T-cell (primary cell): ENCODE measurements around the gene COX7A2L. TPM values are rescaled to one million over a fixed set of nuclear protein-coding genes. Genes with fewer than 3 reads are reported as not detected.
"Not testable (repeated sequence)": the region's sequence is repeated elsewhere in the genome, so short reads cannot be mapped to it uniquely, and the experiment has no call there.

Experiments
- ATAC-seq, 4 experiments: fragments of 200-7000 bp in 3 of 4; fragments of 150-1000 bp in 1 of 4; cut with Tn5 transposase; replicated peaks in 1 of 4; 1 replicate in 3 of 4; 2 replicates in 1 of 4; pipeline ENCODE4 v1.10.0; 2021; ENCODE audit warnings: moderate library complexity in 3 of 4, mild to moderate bottlenecking in 2 of 4, moderate number of reproducible peaks in 1 of 4
- CTCF ChIA-PET, 2 donors: fragments of 300-600 bp; sonication (Branson Sonifier 250); formaldehyde crosslinking; loops; one replicate each; lab custom pipeline; 2022; ENCODE audit warnings: antibody characterized with exemption in 2 of 2; lab: Charles Lee
- POLR2A ChIA-PET, 2 donors: fragments of 300-600 bp; sonication (Branson Sonifier 250); formaldehyde crosslinking; loops; one replicate each; lab custom pipeline; 2022; ENCODE audit warnings: antibody characterized with exemption in 2 of 2; lab: Charles Lee
- DNase-seq, 35 experiments: peaks; one replicate each; pipeline versions ENCODE4 v3.0.0 to v3.0.0-alpha.2; 2013 to 2023
- H3K27ac ChIP-seq: one replicate; pipeline ENCODE4 v1.5.1; 2013; ENCODE audit warnings: low read length
- H3K27me3 ChIP-seq, 2 experiments: replicated peaks in 1 of 2; 1 replicate in 1 of 2; 2 replicates in 1 of 2; pipeline versions ENCODE4 v1.6.1 to v1.7.0; 2013; ENCODE audit warnings: low read length in 1 of 2, mixed read lengths in 1 of 2; ENCODE audit not compliant: control insufficient read depth in 2 of 2, insufficient read depth in 2 of 2; ENCODE audit errors: extremely low read depth in 1 of 2
- H3K36me3 ChIP-seq, 2 donors: 1 replicate in 1 of 2; 2 replicates in 1 of 2; pipeline versions ENCODE4 v1.6.1 to v1.7.0; 2013; ENCODE audit warnings: low read length in 1 of 2; ENCODE audit not compliant: control insufficient read depth in 2 of 2, insufficient read depth in 1 of 2; ENCODE audit errors: extremely low read depth in 1 of 2
- H3K4me1 ChIP-seq, 2 experiments: 1 replicate in 1 of 2; 2 replicates in 1 of 2; pipeline versions ENCODE4 v1.6.1 to v1.7.0; 2013; ENCODE audit warnings: low read length in 2 of 2, mixed read lengths in 1 of 2; ENCODE audit not compliant: insufficient read depth in 2 of 2, control insufficient read depth in 1 of 2; ENCODE audit errors: extremely low read depth in 1 of 2
- H3K4me3 ChIP-seq, 2 donors: 1 replicate in 1 of 2; 2 replicates in 1 of 2; pipeline versions ENCODE4 v1.5.1 to v1.7.0; 2013; ENCODE audit warnings: mild to moderate bottlenecking in 2 of 2, low read length in 1 of 2, moderate library complexity in 1 of 2; ENCODE audit not compliant: control insufficient read depth in 1 of 2; ENCODE audit errors: extremely low read depth in 1 of 2
- H3K9me3 ChIP-seq: 2 replicates; pipeline ENCODE4 v1.7.0; 2013
- H3K27ac Mint-ChIP-seq, 2 donors: one replicate each; pipeline ENCODE4 v1.8.0; 2020 to 2021; ENCODE audit warnings: mild to moderate bottlenecking in 2 of 2, mixed read lengths in 2 of 2
- H3K27me3 Mint-ChIP-seq, 2 donors: one replicate each; pipeline ENCODE4 v1.8.0; 2021 to 2022; ENCODE audit warnings: mixed read lengths in 2 of 2
- H3K36me3 Mint-ChIP-seq: one replicate; pipeline ENCODE4 v1.8.0; 2021; ENCODE audit warnings: mixed read lengths
- H3K4me1 Mint-ChIP-seq, 3 donors: one replicate each; pipeline ENCODE4 v1.8.0; 2020 to 2022; ENCODE audit warnings: mixed read lengths in 3 of 3, mild to moderate bottlenecking in 1 of 3
- H3K4me3 Mint-ChIP-seq, 3 donors: one replicate each; pipeline ENCODE4 v1.8.0; 2020 to 2022; ENCODE audit warnings: mild to moderate bottlenecking in 3 of 3, mixed read lengths in 3 of 3, moderate library complexity in 3 of 3
- H3K9me3 Mint-ChIP-seq, 3 donors: one replicate each; pipeline ENCODE4 v1.8.0; 2020 to 2022; ENCODE audit warnings: mixed read lengths in 3 of 3
- WGBS: methylation state at CpG from one replicate; pipeline ENCODE4 v1.1.5; 2013; ENCODE audit warnings: missing lambda C conversion rate; ENCODE audit not compliant: insufficient coverage; 5-methylcytosine and 5-hydroxymethylcytosine counted together
- total RNA-seq, 35 experiments: library from RNA in 6 of 35; stranded (reverse) in 6 of 35; fragments of 120-200 nt in 1 of 35; gene quantifications; one replicate each; pipeline versions ENCODE4 v1.2.1 to v1.2.4 and lab custom pipeline; 2013 to 2026

COX7A2L gene
- total RNA-seq, 5 donors from 2014 or later (not counting 1 experiment from before 2014, with no cell fraction given) = 59.6 to 76.4 (median 72.6) TPM

DNA sequence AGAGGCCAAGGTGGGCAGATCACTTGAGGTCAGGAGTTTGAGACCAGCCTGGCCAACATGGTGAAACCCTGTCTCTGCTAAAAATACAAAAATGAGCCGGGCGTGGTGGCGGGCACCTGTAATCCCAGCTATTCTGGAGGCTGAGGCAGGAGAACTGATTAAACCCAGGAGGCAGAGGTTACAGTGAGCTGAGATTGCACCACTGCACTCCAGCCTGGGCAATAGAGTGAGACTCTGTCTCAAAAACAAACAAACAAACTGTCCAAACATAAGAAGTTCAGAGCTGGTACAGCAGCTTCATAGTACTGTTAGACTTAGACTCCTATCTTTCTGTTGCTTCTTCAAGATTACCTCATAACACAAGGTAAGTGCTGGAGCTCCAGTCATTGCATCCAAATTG, 32.3 kb upstream of the COX7A2L start:
- DNase-seq, H3K4me1 Mint-ChIP-seq, H3K4me1 ChIP-seq, H3K4me3 Mint-ChIP-seq, H3K27ac Mint-ChIP-seq, H3K36me3 Mint-ChIP-seq, H3K27ac ChIP-seq, H3K27me3 Mint-ChIP-seq, ATAC-seq, H3K9me3 Mint-ChIP-seq, H3K27me3 ChIP-seq, H3K36me3 ChIP-seq, POLR2A ChIA-PET, H3K4me3 ChIP-seq, CTCF ChIA-PET, H3K9me3 ChIP-seq: not testable (repeated sequence)
- 100% methylated on average over 3 of the region's 3 CpGs for WGBS

DNA sequence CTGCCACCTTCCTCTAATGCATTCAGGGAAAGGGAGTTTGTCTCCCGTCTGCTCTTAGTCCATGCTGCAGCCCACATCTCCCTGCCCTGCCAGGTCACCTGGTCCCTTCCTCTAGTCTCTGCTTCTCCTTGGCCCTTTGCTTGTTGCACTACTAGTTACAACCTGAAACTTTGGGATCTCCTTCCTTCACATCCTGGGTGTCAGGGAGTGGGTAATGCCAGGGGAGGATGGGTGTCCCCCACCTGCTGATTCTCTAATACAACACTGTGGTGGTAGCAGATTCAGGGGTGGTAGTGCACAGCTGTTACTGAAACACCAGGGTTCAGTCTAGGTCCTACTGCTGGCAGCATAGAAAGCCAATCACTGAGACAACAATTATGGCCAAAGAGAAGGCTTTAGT, 31.2 kb upstream of the COX7A2L start:
- DNase-seq (no peak), ATAC-seq (no peak)
- 80% methylated on average over 1 of the region's 1 CpG for WGBS
- Histone ChIP-seq H3K4me3 (no peak overlapping the region), H3K4me1 (no peaks in the 10 kb centered on the region), H3K27me3 (no peaks in the 10 kb centered on the region), H3K9me3 (no peaks in the 10 kb centered on the region), H3K27ac (no peak overlapping the region), H3K36me3 (no peaks in the 10 kb centered on the region)
- no peak overlapping the region for H3K4me3 Mint-ChIP-seq
- CTCF ChIA-PET = interaction anchor here in 1 of 2 donors (0.6 kb wide), 1 partner anchor 48 kb away, joined by 3 read pairs; no protein-coding TSS in a partner anchor
- no peaks in the 10 kb centered on the region for H3K9me3 Mint-ChIP-seq
- H3K27ac Mint-ChIP-seq = no peak overlapping the region
- POLR2A ChIA-PET = interaction anchor here in 1 of 2 donors (0.6 kb wide), 1 partner anchor 135 kb away, joined by 9 read pairs; no protein-coding TSS in a partner anchor
- no peaks in the 10 kb centered on the region for H3K4me1 Mint-ChIP-seq
- H3K27me3 Mint-ChIP-seq = no peaks in the 10 kb centered on the region
- no peaks in the 10 kb centered on the region for H3K36me3 Mint-ChIP-seq

DNA sequence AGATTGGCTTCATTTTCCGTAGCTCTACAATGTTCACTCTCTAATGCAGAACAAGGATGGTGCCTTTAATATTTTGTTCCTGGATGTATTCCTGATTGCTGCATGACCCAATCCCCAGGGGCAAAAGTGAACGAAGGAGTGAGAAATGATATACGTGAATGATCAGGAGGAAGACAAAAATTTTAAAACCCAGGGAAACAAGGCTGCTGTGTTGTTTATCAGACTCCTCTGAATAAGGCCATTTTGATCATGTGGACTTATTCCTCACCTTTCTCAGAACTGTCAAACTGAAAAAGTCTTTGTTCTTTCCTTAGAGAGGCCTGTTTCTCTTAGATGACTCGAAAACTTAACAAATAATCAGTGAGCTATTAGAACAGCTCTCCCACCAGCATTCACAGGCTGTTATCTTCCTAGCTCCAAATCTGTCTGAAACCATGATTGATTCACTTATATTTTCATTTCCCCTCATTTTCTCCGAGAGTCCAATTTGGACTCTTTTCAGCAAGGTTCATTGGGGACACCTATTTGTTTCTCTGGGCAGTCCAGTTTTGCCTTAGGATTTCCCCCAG, 29.5 kb upstream of the COX7A2L start:
- POLR2A ChIA-PET = no interaction called here
- Mint-ChIP-seq H3K4me1 (no peaks in the 10 kb centered on the region), H3K36me3 (no peaks in the 10 kb centered on the region), H3K9me3 (no peaks in the 10 kb centered on the region), H3K27me3 (no peaks in the 10 kb centered on the region), H3K27ac (no peak overlapping the region), H3K4me3 (no peak overlapping the region)
- WGBS = 94% methylated on average over 3 of the region's 5 CpGs
- Histone ChIP-seq H3K36me3 (no peaks in the 10 kb centered on the region), H3K27ac (no peak overlapping the region), H3K4me3 (no peak overlapping the region), H3K27me3 (no peaks in the 10 kb centered on the region), H3K4me1 (no peaks in the 10 kb centered on the region), H3K9me3 (no peaks in the 10 kb centered on the region)
- ATAC-seq (no peak), DNase-seq (no peak)
- CTCF ChIA-PET = interaction anchor here in 1 of 2 donors (0.6 to 1.0 kb wide), 2 partner anchors 273 to 980 kb away, joined by 3 read pairs; no protein-coding TSS in a partner anchor

DNA sequence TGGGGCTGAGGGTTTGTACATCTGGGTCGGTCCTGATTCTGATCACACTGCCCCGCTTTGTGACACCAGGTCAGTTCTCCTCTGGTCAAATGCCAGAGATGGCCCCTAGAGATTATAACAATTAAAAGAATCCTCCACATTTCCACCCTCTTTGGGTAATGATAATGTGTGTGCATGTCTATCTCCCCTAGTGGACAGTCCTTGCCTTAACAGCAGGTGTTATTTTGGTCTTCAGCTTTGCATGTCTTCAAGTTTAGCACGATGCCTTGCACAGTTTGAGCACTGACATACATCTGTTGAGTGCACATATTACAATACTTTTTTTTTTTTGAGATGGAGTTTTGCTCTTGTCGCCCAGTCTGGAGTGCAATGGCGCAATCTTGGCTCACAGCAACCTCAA, 25.7 kb upstream of the COX7A2L start:
- Mint-ChIP-seq H3K27ac (no peak overlapping the region), H3K36me3 (no peaks in the 10 kb centered on the region), H3K4me3 (no peak overlapping the region), H3K9me3 (no peaks in the 10 kb centered on the region), H3K27me3 (no peaks in the 10 kb centered on the region), H3K4me1 (no peaks in the 10 kb centered on the region)
- no CpG with 5 or more reads among the region's 5 CpGs for WGBS
- ATAC-seq (peak in 1 of 4 experiments; percentile 35), DNase-seq (peak in 1 of 35 experiments; percentile 19)
- no peak overlapping the region for H3K27ac ChIP-seq
- ChIA-PET CTCF (interaction anchor here in 1 of 2 donors (0.7 kb wide), 2 partner anchors 204 to 299 kb away, joined by 3 to 6 read pairs; no protein-coding TSS in a partner anchor), POLR2A (no interaction called here)
- no peaks in the 10 kb centered on the region for H3K4me1 ChIP-seq
- H3K27me3 ChIP-seq = peaks cover 0 to 6% of the 10 kb centered on the region in 2 experiments
- H3K4me3 ChIP-seq = no peak overlapping the region
- H3K36me3 ChIP-seq = peaks cover 0 to 3% of the 10 kb centered on the region in 2 donors
- H3K9me3 ChIP-seq = no peaks in the 10 kb centered on the region

DNA sequence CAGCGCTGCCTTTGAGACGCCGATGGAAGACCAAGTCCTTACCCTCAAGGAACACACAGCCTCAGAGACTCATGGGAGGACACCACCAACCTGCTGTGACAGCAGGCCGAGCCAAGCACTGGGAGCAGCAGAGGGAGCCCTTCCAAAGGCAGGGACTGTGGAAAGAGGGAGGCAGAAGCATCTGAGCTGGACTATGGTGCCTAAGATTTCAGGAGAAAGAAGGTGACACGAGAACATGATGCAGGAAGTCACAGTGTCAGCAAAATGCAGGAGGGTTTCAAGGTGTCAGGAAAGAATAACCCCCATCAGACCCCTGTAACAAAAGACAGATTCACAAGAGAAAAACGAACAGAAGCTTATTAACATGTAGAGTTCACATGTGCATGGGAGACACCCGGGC, 24.2 kb upstream of the COX7A2L start:
- Mint-ChIP-seq H3K36me3 (no peaks in the 10 kb centered on the region), H3K9me3 (no peaks in the 10 kb centered on the region), H3K4me1 (no peaks in the 10 kb centered on the region), H3K27ac (no peak overlapping the region), H3K4me3 (no peak overlapping the region), H3K27me3 (no peaks in the 10 kb centered on the region)
- WGBS = 88% methylated on average over 4 of the region's 7 CpGs
- peaks cover 0 to 10% of the 10 kb centered on the region in 2 experiments for H3K27me3 ChIP-seq
- no peaks in the 10 kb centered on the region for H3K4me1 ChIP-seq
- POLR2A ChIA-PET = interaction anchor here in 1 of 2 donors (0.6 kb wide), 1 partner anchor 93 kb away, joined by 3 read pairs; no protein-coding TSS in a partner anchor
- no peaks in the 10 kb centered on the region for H3K9me3 ChIP-seq
- DNase-seq = no peak
- ATAC-seq = no peak
- CTCF ChIA-PET = interaction anchor here (0.5 to 0.8 kb wide), 4 partner anchors 25 to 95 kb away, joined by 3 to 10 read pairs (median 3); no protein-coding TSS in a partner anchor
- H3K27ac ChIP-seq = no peak overlapping the region
- no peak overlapping the region for H3K4me3 ChIP-seq
- peaks cover 0 to 3% of the 10 kb centered on the region in 2 donors for H3K36me3 ChIP-seq

DNA sequence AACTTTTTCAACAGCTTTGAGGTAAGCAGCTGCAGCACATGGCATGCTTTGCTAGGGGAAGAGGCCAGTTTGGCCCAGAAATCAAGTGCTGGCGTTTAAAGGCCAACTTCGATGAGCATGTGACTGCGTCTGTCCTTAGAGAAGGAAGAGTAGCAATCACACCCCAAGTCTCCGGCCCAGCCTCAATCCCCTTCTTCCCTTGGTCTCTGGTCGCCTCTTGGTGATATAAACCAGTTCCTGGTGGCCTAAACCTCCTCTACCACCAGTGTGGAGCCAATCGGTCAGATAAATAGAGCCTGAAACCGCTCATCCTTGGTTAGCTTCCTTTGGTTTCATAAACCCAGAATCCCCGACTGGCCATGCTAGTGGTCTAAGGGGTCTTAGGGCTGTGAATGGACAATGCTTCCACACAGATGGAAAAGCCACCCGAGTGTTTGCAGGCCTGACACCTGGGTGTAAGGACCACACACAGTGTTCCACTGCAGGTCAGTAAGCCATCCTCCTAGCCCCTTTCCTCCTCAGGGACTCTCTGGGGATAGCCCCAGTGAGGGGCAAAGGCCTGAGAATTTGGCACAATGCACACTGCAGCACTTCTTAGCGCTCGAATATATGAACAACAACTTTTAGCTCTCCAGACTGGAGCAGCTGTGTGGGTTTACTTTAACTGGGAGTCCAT, 23.0 kb upstream of the COX7A2L start:
- Histone ChIP-seq H3K36me3 (peaks cover 0 to 3% of the 10 kb centered on the region in 2 donors), H3K4me1 (no peaks in the 10 kb centered on the region), H3K27me3 (peaks cover 0 to 10% of the 10 kb centered on the region in 2 experiments), H3K27ac (no peak overlapping the region), H3K4me3 (no peak overlapping the region), H3K9me3 (no peaks in the 10 kb centered on the region)
- no peak overlapping the region for H3K4me3 Mint-ChIP-seq
- no peaks in the 10 kb centered on the region for H3K27me3 Mint-ChIP-seq
- ChIA-PET CTCF (interaction anchor here in 1 of 2 donors (0.8 kb wide), 1 partner anchor 15 kb away, joined by 3 read pairs; no protein-coding TSS in a partner anchor), POLR2A (interaction anchor here in 1 of 2 donors (0.6 kb wide), 1 partner anchor 1830 kb away, joined by 3 read pairs; no protein-coding TSS in a partner anchor)
- H3K27ac Mint-ChIP-seq = no peak overlapping the region
- 90% methylated on average over 2 of the region's 11 CpGs for WGBS
- ATAC-seq = no peak
- no peaks in the 10 kb centered on the region for H3K9me3 Mint-ChIP-seq
- no peak for DNase-seq
- no peaks in the 10 kb centered on the region for H3K4me1 Mint-ChIP-seq
- H3K36me3 Mint-ChIP-seq = no peaks in the 10 kb centered on the region
